Activated CD8-positive, alpha-beta memory T cell treated with anti-CD3 and anti-CD28 coated beads, Interleukin-2, amount 50 U/mL, for 1 hour (primary cell): ENCODE results near the gene METTL26.

ENCODE experiments used
- DNase-seq: peaks from one replicate; pipeline ENCODE4 v3.0.0-alpha.2; 2020; ENCODE audit errors: extremely low read depth

The METTL26 gene

GRCh38 chr16:658679-659571 is 22.8 kb upstream of the METTL26 start:
- DNase-seq = no peak

DNA sequence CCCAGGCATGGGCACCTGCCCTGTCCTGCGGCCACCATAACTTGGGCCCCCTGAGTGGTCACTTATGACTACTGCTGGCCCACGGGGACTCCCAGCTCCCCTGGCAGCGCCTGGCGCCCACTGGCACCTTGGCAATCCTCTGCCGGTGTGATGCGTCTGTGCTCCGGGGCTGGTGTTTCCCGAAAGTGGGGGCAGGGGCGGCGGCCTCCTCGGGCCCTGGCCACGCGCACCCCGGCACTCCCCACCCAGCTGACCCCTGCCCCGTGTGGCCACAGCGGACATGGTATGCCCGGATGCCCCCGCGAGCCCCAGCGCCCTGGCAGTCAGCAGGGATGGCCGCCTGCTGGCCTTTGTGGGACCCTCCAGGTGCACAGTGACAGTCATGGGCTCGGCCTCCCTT is 21.4 kb upstream of the METTL26 start:
- no peak for DNase-seq

DNA sequence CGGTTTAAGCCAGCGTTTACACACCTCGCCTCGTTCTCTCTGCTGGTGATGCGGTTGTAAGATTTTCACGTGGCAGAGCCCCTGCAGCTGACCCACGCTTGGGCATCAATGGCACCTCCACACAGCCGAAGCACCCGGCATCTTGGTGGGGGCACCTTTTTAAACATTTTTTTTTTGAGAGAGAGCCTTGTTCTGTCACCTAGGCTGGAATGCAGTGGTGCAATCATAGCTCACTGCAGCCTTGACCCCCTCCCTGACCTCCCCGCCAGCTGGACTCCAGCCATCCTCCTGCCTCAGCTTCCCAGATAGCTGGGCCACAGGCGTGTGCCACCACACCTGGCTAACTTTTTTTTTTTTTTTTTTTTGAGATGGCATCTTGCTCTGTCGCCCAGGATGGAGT is 17.9 kb upstream of the METTL26 start:
- DNase-seq = no peak

DNA sequence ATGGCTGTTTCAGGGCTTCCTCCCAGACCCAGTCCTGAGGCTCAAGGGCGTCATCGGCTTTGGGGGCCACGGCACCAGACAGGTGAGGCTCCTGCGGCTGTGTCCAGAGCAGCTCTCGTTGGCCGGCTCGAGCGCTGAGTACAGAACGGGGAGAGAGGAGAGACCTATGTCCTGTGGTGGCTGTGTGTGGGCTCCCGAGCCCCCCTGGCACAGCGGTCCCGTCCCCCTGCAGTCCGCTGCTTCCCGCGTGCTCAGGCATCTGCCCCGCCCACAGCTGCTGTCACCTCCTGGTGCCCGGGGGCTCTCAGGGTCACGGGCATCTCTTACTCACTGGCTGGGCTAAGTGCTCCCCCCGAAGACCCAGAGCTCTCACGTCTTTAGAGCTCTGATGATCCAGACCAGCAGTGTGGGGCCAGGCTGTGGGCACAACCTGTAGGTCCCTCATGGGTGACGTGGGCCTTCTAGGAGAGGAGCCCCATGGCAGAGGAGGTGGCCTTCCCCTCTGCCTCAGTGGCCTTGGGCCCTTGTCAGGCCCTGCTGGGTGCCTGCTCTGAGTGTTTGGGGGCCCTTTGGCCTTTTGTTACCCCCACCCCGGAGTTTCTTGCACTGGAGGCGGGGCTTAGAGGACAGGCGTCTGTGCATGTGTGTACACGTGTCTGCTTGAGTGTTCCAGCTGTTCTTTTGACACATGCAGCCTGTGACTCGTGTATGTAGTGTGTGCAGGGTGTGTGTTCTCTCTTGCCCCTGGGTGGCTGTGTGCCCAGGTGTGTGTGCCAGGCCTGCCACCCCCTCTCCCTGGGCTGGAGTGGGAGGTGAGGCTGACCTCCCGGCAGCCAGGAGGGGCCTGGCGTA is 16.6 kb upstream of the METTL26 start:
- DNase-seq = no peak

- DNase-seq = no peak
These were observed 15.7 kb upstream of the METTL26 start for GRCh38 chr16:651844-652243.

- no peak for DNase-seq
These were observed 13.5 kb upstream of the METTL26 start for GRCh38 chr16:649631-650030.

DNA sequence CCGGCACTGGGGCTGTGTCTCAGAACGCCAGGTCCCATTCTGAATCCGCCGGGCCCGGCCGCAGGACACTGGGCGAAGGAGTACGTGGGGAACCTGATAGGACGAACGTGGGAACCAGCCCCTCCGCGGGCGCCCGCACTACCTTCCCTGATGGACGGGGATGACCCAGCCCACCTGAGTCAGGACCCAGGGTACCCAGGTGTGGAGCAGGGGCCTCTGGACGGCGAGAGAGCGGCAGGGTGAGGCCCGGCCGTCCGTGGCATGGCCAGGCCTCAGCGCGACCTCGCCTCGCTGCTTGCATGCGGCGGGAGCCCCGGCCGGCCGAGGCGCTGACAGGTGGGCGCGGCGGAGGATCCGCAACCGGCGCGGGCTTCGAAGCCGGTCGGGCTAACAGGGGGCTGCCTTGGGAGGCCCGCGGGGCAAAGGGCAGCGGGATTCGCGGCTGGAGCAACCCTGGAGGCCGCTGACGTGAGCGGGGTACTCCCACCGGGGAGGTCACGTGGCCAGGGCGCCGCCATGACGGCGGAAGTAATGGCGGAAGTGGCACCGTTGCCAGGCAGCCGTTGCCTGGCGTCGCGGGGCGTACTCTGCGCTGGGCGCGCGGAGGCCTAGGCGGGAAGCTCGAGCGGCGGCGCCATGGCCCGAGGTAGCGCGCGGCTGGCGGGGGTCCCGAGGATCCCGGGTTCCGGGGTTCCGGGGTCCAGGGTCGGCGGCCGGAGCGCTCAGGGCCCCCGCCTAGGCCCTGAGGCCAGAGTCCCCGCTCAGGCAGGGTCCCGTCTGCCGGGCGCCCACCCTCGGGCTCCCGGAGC is 12.9 kb upstream of the METTL26 start, which contains the start of gene WDR90:
TSS of gene WDR90 (plus strand) at position 585 of the 809 bp plus-strand sequence. CDS start at position 637, 52 bp downstream.
- DNase-seq = peak; percentile 68

- DNase-seq = no peak
These were observed 12.1 kb upstream of the METTL26 start for GRCh38 chr16:648071-648780.

DNA sequence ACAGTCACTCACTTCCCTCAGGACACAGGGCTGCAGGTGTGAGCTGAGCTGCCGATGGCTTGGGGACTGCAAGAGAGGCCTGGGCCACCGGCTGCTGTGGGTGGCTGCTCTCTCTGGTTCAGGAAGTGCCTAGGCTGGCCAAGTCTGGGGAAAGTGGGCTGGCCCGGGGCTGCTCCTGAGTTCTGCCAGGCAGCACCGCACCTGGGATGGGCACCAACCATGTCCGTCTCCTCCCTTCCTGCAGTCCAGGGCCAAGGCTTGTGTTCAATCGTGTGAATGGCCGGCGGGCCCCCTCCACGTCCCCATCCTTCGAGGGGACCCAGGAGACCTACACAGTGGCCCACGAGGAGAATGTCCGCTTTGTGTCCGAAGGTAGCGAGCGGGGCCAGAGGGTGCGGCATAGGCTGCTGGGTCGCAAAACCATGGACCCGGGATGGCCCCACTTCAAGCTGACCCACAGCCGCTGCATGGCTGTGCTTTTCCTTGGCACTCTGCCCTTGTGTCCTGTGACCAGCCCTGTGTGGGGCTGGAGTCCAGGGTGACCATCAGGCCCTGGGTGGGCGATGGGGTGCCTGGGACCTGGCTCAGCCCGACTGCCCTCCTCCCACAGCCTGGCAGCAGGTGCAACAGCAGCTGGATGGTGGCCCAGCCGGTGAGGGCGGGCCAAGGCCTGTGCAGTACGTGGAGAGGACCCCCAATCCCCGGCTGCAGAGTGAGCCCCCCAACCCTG is 11.2 kb upstream of the METTL26 start:
- no peak for DNase-seq

DNA sequence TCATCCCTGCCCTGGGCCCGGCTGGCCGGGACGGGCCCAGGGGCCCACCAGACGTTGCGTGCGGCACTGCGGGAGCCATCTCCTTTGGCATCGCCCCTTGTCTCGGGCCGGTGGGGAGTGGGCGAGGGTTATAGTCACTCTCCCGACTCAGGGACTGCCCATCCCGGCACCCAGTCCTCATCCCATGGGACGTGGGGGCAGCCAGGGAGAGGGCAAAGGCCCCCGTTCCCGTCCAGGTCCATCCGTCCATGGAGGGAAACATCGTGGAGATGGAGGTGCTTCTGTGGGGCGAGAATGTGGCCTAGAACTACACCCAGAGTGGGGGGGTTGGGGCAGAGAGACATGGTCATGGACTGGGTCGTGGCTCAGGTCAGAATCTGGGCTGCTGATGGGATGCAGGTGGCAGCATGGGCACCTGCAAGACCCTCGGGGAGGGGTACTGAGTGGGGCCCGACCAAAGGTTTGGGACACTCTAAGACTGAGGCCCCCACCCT is 10.6 kb upstream of the METTL26 start:
- DNase-seq = no peak

DNA sequence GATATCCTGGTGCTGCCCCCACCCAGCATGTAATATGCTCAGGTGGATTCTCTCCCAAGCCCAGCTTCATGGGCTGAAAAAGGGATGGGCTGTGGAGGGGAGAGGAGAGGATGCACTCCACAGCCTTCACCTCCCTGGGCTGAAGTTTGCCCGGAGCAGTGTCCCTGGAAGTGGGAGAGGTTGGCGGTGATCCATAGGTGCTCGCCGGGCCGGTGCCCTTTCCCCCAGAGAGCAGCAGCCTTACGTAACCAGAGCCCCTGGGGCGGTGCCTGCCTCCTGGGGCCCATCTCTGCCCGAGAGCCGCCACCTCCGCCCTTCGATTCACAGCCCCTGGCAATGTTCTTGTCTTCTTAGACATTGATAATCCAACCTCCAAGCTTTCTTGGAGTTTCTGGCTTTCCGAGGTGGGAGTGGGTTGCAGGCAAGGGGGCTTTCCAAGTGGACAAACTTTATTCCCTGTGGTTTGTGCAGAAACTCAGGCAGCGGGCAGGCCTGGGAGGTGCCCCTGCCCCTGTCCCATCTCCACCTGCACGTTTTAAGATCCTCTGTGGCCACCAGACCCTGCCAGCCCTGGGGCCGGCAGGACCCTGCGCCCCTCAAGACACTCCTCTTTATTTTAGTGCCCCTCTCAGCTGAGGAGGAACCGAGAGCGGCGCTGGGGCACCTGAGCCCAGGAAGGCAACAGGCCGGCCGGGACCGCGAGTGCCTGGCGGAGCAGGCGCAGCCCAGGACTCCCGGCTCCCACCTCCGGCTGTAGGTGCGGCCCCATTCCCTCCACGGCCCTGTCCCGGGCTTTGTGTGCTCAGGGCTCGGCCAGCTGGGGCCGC is 10.0 kb upstream of the METTL26 start:
- no peak for DNase-seq

DNA sequence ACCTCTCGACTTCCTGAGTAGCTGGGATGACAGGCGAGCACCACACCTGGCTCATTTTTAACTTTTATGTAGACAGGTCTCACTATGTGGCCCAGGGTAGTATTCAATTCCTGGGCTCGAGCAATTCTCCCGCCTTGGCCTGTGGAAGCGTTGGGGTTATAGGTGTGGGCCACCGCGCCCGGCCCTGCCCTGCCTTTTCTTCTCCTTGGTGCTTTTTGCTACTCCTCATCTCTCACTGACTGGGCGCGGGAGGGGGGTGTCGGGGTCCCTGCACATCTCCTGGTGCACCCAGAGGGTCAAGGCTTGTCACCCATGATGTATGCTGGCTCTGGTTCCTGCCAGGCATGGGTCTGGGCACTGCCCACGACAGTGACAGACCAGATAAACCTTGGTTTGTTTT is 8.5 kb upstream of the METTL26 start:
- no peak for DNase-seq

DNA sequence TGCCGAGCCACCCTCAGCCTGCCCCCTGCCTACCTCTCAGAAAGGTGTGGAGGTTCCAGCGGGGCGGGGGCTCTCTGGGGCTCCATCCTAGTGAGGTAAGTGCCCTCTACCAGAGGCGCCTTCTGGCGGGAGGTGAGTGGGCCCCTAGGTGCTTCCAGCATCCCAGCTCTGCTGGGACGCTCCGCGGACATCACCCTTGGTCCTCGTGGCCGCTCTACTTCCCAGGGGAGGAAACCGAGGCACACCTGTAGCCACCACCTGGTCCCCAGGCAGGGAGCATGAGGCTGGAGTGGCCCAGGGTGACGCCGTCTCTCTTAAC is 6.9 kb upstream of the METTL26 start:
- no peak for DNase-seq

DNA sequence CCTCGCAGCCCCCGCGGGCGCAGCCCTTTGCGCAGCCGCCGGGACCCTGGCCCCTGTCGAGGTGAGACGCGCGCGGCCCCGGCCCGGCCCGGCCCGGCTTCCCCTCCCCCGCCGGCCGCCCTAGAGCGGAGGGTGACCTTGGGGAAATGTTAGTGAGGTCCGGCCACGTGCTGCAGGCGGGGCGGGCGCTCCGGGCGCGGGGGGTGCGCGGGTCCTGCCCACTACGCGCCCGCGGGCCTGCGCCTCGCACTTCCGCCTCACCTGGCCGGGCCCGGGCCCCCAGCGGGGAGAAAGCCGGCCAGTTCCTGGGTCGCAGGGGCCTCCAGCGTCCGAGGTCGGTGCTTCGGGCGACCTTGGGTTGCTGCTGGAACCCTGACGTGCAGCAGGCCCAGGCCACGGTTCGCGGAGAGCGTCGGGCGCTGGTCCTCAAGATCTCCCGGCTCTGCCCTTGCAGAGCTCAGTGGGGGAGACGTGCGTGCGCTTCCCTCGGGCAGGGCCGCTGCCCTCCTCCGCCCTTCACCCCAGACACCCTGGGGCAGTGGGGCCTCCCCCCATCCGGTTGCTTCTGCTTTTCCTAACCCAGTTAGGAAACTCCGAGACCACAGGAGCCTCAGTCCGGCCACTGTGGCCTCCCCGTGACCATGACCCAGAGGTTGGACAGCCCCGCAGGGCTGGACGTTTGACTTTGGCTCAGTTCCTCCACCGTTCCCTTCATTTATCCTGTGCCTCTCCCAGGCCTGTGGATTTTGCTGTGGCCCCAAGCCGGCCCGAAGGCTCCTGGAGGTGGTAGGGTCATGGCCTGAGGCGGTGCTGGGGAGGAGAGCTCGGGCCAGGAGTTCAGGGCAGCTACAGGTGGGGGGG is 6.3 kb upstream of the METTL26 start:
- DNase-seq = no peak

GRCh38 chr16:641326-642188 is 5.5 kb upstream of the METTL26 start, which contains the start of gene MCRIP2:
Gene MCRIP2, plus strand, starts transcription at chr16:641828. Its CDS starts 164 bp downstream, at chr16:641992.
- no peak for DNase-seq

- no peak for DNase-seq
These were observed 4.5 kb upstream of the METTL26 start for GRCh38 chr16:640614-641013.

GRCh38 chr16:638836-639235 is 2.7 kb upstream of the METTL26 start:
- no peak for DNase-seq
